ENCODE measurements around the gene GRM4. TPM values are rescaled to one million over a fixed set of nuclear protein-coding genes. Genes with fewer than 3 reads are reported as not detected.
A peak's percentile ranks its signal among the peaks of the same experiment; 100 is the strongest.

GRM4 gene
- total RNA-seq, 1 donor from 2014 or later, result 0.29 TPM

- intact Hi-C loops (cut with DNase I), result loop anchor here (10.0 kb wide), 1 partner anchor 381 kb away; no protein-coding TSS in a partner anchor
- no peak for TF ChIP-seq CTCF (IDR thresholded peaks at IDR 0.05)
- Histone ChIP-seq H3K36me3 (no peaks in the 10 kb centered on the region), H3K27ac (no peak overlapping the region), H3K27me3 (peaks cover 38% of the 10 kb centered on the region), H3K4me3 (no peak overlapping the region), H3K9me3 (peaks cover 12% of the 10 kb centered on the region), H3K4me1 (peaks cover 7% of the 10 kb centered on the region)
- DNase-seq (peak; percentile 16), ATAC-seq (no peak)
Measured at GRCh38 chr6:34155471-34156300, 9.8 kb upstream of the GRM4 start.

- peak; percentile 87 for ATAC-seq
- H3K27me3 ChIP-seq, result peaks cover 46% of the 10 kb centered on the region
Measured at GRCh38 chr6:34154668-34155447, 9.0 kb upstream of the GRM4 start.

GRCh38 chr6:34152806-34153520 is 7.1 kb upstream of the GRM4 start:
- H3K4me3 ChIP-seq, result no peak overlapping the region
- peaks cover 7% of the 10 kb centered on the region for H3K4me1 ChIP-seq
- H3K27me3 ChIP-seq, result peaks cover 49% of the 10 kb centered on the region
- no peak for TF ChIP-seq CTCF (IDR thresholded peaks at IDR 0.05)
- no peaks in the 10 kb centered on the region for H3K9me3 ChIP-seq
- intact Hi-C loops (cut with DNase I), result loop anchor here (10.0 kb wide), 1 partner anchor 378 kb away; no protein-coding TSS in a partner anchor
- DNase-seq (peak; percentile 49), ATAC-seq (no peak)
- no peak overlapping the region for H3K27ac ChIP-seq
- no peaks in the 10 kb centered on the region for H3K36me3 ChIP-seq

More at GRCh38 chr6:34154668-34155447, 9.0 kb upstream of the GRM4 start:
- Histone ChIP-seq H3K36me3 (no peaks in the 10 kb centered on the region), H3K4me3 (no peak overlapping the region), H3K9me3 (peaks cover 7% of the 10 kb centered on the region), H3K27ac (no peak overlapping the region), H3K4me1 (peaks cover 7% of the 10 kb centered on the region)
- peak; percentile 78 for DNase-seq
- TF ChIP-seq CTCF (IDR thresholded peaks at IDR 0.05), result peak; percentile 98
- intact Hi-C loops (cut with DNase I), result loop anchor here (10.0 kb wide), 1 partner anchor 380 kb away; no protein-coding TSS in a partner anchor

GRCh38 chr6:34152042-34152524 is 6.2 kb upstream of the GRM4 start:
- Histone ChIP-seq H3K27ac (no peak overlapping the region), H3K36me3 (no peaks in the 10 kb centered on the region), H3K9me3 (no peaks in the 10 kb centered on the region), H3K4me1 (peaks cover 7% of the 10 kb centered on the region), H3K4me3 (no peak overlapping the region), H3K27me3 (peaks cover 49% of the 10 kb centered on the region)
- ATAC-seq (no peak), DNase-seq (peak; percentile 45)
- no peak for TF ChIP-seq CTCF (IDR thresholded peaks at IDR 0.05)
- intact Hi-C loops (cut with DNase I), result loop anchor here (10.0 kb wide), 1 partner anchor 377 kb away; no protein-coding TSS in a partner anchor

All from upper lobe of right lung (tissue), 1 donor.